Fibroblast of lung (primary cell): ENCODE measurements around the gene CXCR4. TPM values are rescaled to one million over a fixed set of nuclear protein-coding genes. Genes with fewer than 3 reads are reported as not detected.

Experiments used
- DNase-seq, 2 donors: peaks; one replicate each; pipeline versions ENCODE4 v3.0.0 to v3.0.0-alpha.2; 2010; ENCODE audit warnings: low read depth in 2 of 2
- H2AFZ ChIP-seq: 2 replicates; pipeline ENCODE4 v1.5.1; 2012; ENCODE audit warnings: low read length, control low read depth, inconsistent platforms
- H3K27ac ChIP-seq: 2 replicates; pipeline ENCODE4 v1.5.1; 2011; ENCODE audit warnings: low read length, control low read depth; ENCODE audit not compliant: insufficient read depth
- H3K27me3 ChIP-seq: 2 replicates; pipeline ENCODE4 v1.5.1; 2011; ENCODE audit warnings: mild to moderate bottlenecking, low read length; ENCODE audit not compliant: control insufficient read depth, insufficient read depth
- H3K36me3 ChIP-seq: 2 replicates; pipeline ENCODE4 v1.5.1; 2011; ENCODE audit warnings: low read length; ENCODE audit not compliant: control insufficient read depth, insufficient read depth
- H3K4me1 ChIP-seq: 2 replicates; pipeline ENCODE4 v1.5.1; 2011; ENCODE audit warnings: low read length; ENCODE audit not compliant: control insufficient read depth, insufficient read depth; ENCODE audit errors: extremely low read depth
- H3K4me2 ChIP-seq: 2 replicates; pipeline ENCODE4 v1.5.1; 2011; ENCODE audit warnings: low read length, control low read depth; ENCODE audit not compliant: insufficient read depth; ENCODE audit errors: extremely low read depth
- H3K4me3 ChIP-seq, 4 experiments: fragments of 200-600 bp in 1 of 4; sonication (generic) in 1 of 4; replicated peaks in 1 of 4; 2 replicates each; pipeline ENCODE4 v1.5.1; 2011 to 2016; ENCODE audit warnings: low read length in 4 of 4, low read depth in 3 of 4, mild to moderate bottlenecking in 3 of 4, control low read depth in 2 of 4, inconsistent platforms in 1 of 4, mixed read lengths in 1 of 4; ENCODE audit not compliant: insufficient read depth in 1 of 4; ENCODE audit errors: control extremely low read depth in 1 of 4
- H3K79me2 ChIP-seq: 2 replicates; pipeline ENCODE4 v1.5.1; 2012; ENCODE audit warnings: mild to moderate bottlenecking, low read length, inconsistent platforms; ENCODE audit not compliant: control insufficient read depth, insufficient read depth
- H3K9ac ChIP-seq: 2 replicates; pipeline ENCODE4 v1.5.1; 2011; ENCODE audit warnings: mild to moderate bottlenecking, low read length, control low read depth; ENCODE audit not compliant: insufficient read depth
- H3K9me3 ChIP-seq: 2 replicates; pipeline ENCODE4 v1.5.1; 2012; ENCODE audit warnings: low read depth, low read length; ENCODE audit not compliant: control insufficient read depth, insufficient read depth
- H4K20me1 ChIP-seq: 2 replicates; pipeline ENCODE4 v1.5.1; 2011; ENCODE audit warnings: low read length; ENCODE audit not compliant: control insufficient read depth, insufficient read depth; ENCODE audit errors: extremely low read depth
- EZH2 ChIP-seq: IDR thresholded peaks from 2 replicates; pipeline ENCODE4 v1.5.1; 2012; ENCODE audit warnings: low read length, control low read depth, mild to moderate bottlenecking; ENCODE audit errors: missing control alignments
- polyA plus RNA-seq, 2 donors: library from polyadenylated mRNA; depleted of rRNA in 1 of 2; stranded (reverse) in 1 of 2; unstranded in 1 of 2; fragments of >200 nt; gene quantifications; 2 replicates each; pipeline ENCODE4 v1.2.1, GENCODE V29; 2011 to 2012; ENCODE audit warnings: missing spikeins in 1 of 2
- total RNA-seq: library from RNA; depleted of rRNA; stranded (reverse); fragments of >200 nt; gene quantifications from 2 replicates; pipeline ENCODE4 v1.2.1, GENCODE V29; 2014
- TF ChIP-seq, protein P1 (sequence below), 2 donors: IDR thresholded peaks in 1 of 2; conservative IDR thresholded peaks in 1 of 2; 1 replicate in 1 of 2; 2 replicates in 1 of 2; pipeline ENCODE4 v1.5.1; 2011 to 2012; ENCODE audit warnings: low read length in 2 of 2, control low read depth in 1 of 2, inconsistent platforms in 1 of 2, low read depth in 1 of 2, mild to moderate bottlenecking in 1 of 2

The CXCR4 gene
- total and polyA plus RNA-seq, 2 donors (not counting 1 experiment from before 2014, with no cell fraction given), result 0.03 TPM; not detected in 1

GRCh38 chr2:136116813-136117390, 1.0 kb downstream of the CXCR4 start:
- H3K4me3 ChIP-seq, result peak overlapping the region in 1 of 4 experiments; percentile 38

GRCh38 chr2:136116151-136116812, 1.7 kb downstream of the CXCR4 start:
- Histone ChIP-seq H3K9ac (no peak overlapping the region), H2AFZ (no peak overlapping the region), H3K36me3 (no peaks in the 10 kb centered on the region), H3K4me1 (peaks cover 2% of the 10 kb centered on the region), H3K4me3 (peak overlapping the region in 1 of 4 experiments; percentile 20), H3K27me3 (peaks cover 31% of the 10 kb centered on the region), H3K9me3 (no peaks in the 10 kb centered on the region), H3K27ac (no peak overlapping the region), H3K4me2 (peak overlapping the region; percentile 35), H3K79me2 (no peaks in the 10 kb centered on the region), H4K20me1 (no peaks in the 10 kb centered on the region)
- TF ChIP-seq, protein P1, sequence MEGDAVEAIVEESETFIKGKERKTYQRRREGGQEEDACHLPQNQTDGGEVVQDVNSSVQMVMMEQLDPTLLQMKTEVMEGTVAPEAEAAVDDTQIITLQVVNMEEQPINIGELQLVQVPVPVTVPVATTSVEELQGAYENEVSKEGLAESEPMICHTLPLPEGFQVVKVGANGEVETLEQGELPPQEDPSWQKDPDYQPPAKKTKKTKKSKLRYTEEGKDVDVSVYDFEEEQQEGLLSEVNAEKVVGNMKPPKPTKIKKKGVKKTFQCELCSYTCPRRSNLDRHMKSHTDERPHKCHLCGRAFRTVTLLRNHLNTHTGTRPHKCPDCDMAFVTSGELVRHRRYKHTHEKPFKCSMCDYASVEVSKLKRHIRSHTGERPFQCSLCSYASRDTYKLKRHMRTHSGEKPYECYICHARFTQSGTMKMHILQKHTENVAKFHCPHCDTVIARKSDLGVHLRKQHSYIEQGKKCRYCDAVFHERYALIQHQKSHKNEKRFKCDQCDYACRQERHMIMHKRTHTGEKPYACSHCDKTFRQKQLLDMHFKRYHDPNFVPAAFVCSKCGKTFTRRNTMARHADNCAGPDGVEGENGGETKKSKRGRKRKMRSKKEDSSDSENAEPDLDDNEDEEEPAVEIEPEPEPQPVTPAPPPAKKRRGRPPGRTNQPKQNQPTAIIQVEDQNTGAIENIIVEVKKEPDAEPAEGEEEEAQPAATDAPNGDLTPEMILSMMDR (conservative IDR thresholded peaks at IDR 0.05 in 1 of 2, IDR thresholded peaks at IDR 0.05 in 1 of 2; ENCODE audit: low read depth in 1 of 2, low read length in 2 of 2), result no peak
- TF ChIP-seq EZH2, result no peak
- no peak for DNase-seq

More at GRCh38 chr2:136116813-136117390, 1.0 kb downstream of the CXCR4 start:
- H3K36me3 ChIP-seq, result no peaks in the 10 kb centered on the region
- no peaks in the 10 kb centered on the region for H4K20me1 ChIP-seq
- no peak overlapping the region for H3K9ac ChIP-seq
- no peak overlapping the region for H2AFZ ChIP-seq
- peaks cover 2% of the 10 kb centered on the region for H3K4me1 ChIP-seq
- peaks cover 31% of the 10 kb centered on the region for H3K27me3 ChIP-seq
- H3K4me2 ChIP-seq, result peak overlapping the region; percentile 35
- TF ChIP-seq EZH2, result no peak
- TF ChIP-seq, protein P1 (conservative IDR thresholded peaks at IDR 0.05 in 1 of 2, IDR thresholded peaks at IDR 0.05 in 1 of 2; ENCODE audit: low read depth in 1 of 2, low read length in 2 of 2), result no peak
- DNase-seq, result no peak
- H3K9me3 ChIP-seq, result no peaks in the 10 kb centered on the region
- no peak overlapping the region for H3K27ac ChIP-seq
- H3K79me2 ChIP-seq, result no peaks in the 10 kb centered on the region

- Histone ChIP-seq H3K4me3 (no peak overlapping the region), H3K4me2 (no peak overlapping the region)
These were observed 2.7 kb downstream of the CXCR4 start for GRCh38 chr2:136115183-136115761.

More at GRCh38 chr2:136115183-136115761, 2.7 kb downstream of the CXCR4 start:
- no peak overlapping the region for H2AFZ ChIP-seq
- H3K79me2 ChIP-seq, result no peaks in the 10 kb centered on the region
- no peak for TF ChIP-seq EZH2
- TF ChIP-seq, protein P1 (conservative IDR thresholded peaks at IDR 0.05 in 1 of 2, IDR thresholded peaks at IDR 0.05 in 1 of 2; ENCODE audit: low read depth in 1 of 2, low read length in 2 of 2), result no peak
- no peaks in the 10 kb centered on the region for H3K36me3 ChIP-seq
- no peak for DNase-seq
- H3K27me3 ChIP-seq, result peaks cover 30% of the 10 kb centered on the region
- H4K20me1 ChIP-seq, result no peaks in the 10 kb centered on the region
- no peak overlapping the region for H3K27ac ChIP-seq
- no peak overlapping the region for H3K9ac ChIP-seq
- no peaks in the 10 kb centered on the region for H3K9me3 ChIP-seq
- peaks cover 2% of the 10 kb centered on the region for H3K4me1 ChIP-seq
